Transverse colon (tissue), 4 donors: ENCODE measurements around the gene USP47.

Source experiments
- CTCF ChIP-seq, 5 experiments: fragments of 200-600 bp in 3 of 5; fragments of 450-650 bp in 2 of 5; sonication (generic) in 3 of 5; IDR thresholded peaks; 1 replicate in 2 of 5; 2 replicates in 3 of 5; pipeline ENCODE4 v1.5.1; 2016 to 2017; ENCODE audit warnings: antibody characterized with exemption in 5 of 5, inconsistent platforms in 3 of 5, mild to moderate bottlenecking in 2 of 5, moderate library complexity in 1 of 5
- EP300 ChIP-seq: sonication (generic); formaldehyde crosslinking; IDR thresholded peaks from one replicate; pipeline ENCODE4 v1.6.1; 2017; ENCODE audit warnings: antibody characterized with exemption, low read depth
- POLR2A ChIP-seq: fragments of 450-650 bp; IDR thresholded peaks from one replicate; pipeline ENCODE4 v1.6.1; 2016; ENCODE audit warnings: antibody characterized with exemption, mild to moderate bottlenecking, moderate library complexity
- POLR2AphosphoS5 ChIP-seq, 3 donors: sonication (generic); formaldehyde crosslinking; IDR thresholded peaks; one replicate each; pipeline ENCODE4 v1.6.1; 2016; ENCODE audit warnings: antibody characterized with exemption in 3 of 3

- TF ChIP-seq POLR2AphosphoS5 (IDR thresholded peaks at IDR 0.05) (no peak), CTCF (IDR thresholded peaks at IDR 0.05) (no peak), POLR2A (no peak), EP300 (no peak)
These were observed 105.1 kb downstream of the USP47 start for GRCh38 chr11:11946878-11947277.
